HG03135 (cell line): ENCODE results near the gene ANKMY1.
"Not testable (repeated sequence)": the region's sequence is repeated elsewhere in the genome, so short reads cannot be mapped to it uniquely, and the experiment has no call there.

Experiments used
- ATAC-seq: cut with Tn5 transposase; IDR thresholded peaks from one replicate; pipeline ENCODE4 v1.9.1; 2021; ENCODE audit warnings: mild to moderate bottlenecking, moderate library complexity; ENCODE audit not compliant: unreplicated experiment

ANKMY1 gene

DNA sequence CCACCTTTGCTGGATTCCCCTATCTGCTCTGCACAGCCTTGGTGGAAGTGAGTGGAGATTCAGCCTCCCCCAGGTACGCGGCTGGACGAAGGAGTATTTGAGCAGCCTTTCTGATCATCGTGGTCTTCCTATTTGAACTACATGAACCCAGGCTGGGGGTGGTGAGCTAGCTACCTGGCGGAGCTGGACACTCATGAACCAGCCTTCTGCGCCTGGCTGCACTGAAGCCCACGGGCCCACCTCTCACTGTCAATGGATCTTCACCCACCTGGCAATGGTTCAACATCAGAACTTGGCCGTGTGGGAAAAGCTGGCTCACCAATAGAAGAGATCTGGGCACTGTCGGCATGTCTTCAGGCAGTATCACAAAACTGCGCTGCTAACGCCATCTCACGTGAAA is 35.4 kb downstream of the ANKMY1 start:
- no peak for ATAC-seq

- not testable (repeated sequence) for ATAC-seq
Measured at GRCh38 chr2:240521885-240522284, 35.9 kb downstream of the ANKMY1 start.

- no peak for ATAC-seq
Measured at GRCh38 chr2:240520974-240521350, 36.8 kb downstream of the ANKMY1 start.

- ATAC-seq = no peak
Measured at GRCh38 chr2:240520130-240520973, 37.4 kb downstream of the ANKMY1 start.

DNA sequence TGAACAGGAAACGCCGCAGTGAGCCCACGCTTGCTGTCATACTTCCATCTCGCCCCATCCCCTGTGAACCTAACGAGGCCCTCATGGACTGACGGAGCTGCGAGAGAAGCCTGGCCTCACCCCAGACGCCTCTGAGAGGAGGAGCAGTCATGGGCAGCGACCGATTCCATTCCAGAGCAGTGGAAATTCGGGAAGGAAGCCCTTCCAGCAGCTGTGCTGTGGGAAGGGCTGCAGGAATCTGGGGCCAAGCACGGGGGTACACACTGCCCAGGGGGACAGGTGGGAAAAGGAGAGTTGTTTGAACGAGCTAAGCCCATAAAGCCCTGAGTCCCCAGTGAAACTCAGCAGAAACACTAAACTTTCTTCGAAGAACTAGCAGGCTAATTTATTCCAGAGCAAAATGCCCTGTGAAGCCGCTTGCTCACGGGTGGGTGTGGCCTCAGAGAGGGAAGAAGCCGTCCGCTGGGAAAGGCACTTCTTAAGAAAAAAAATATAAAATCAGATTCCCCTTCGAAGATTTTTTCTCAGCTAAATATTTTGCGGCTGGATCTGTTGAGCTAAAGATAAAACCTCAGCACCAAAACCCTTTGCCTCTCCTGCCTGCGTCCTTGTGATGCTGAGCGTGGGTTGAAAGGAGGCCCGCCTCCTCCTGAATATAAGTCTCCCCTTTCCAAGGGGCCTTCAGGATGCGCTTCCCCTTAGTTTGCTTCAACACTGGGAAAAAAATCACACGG is 38.2 kb downstream of the ANKMY1 start:
- ATAC-seq = no peak

- ATAC-seq = no peak
Measured at GRCh38 chr2:240518981-240519380, 38.8 kb downstream of the ANKMY1 start.

GRCh38 chr2:240517342-240517741 is 40.4 kb downstream of the ANKMY1 start:
- ATAC-seq = no peak

DNA sequence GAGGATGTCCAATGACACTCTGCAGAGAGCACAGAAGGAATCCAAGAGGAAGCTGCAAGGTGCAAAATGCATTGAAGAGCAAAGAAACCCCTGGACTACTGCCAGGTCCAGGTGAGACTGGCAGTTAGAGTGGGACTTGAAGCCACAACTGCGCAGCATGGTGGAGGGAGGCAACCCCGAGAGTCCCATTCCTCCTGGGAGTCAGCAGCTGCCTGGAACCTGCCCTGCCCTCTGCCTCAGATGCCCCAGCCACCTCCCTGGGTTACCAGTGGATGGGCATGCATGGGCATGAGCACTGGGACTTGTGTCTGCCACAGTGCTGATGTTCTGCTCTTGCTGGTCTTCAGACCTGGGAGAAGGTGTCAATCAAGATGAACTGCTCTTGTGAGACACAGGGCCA is 43.2 kb downstream of the ANKMY1 start:
- no peak for ATAC-seq

- ATAC-seq = peak; percentile 93
Measured at GRCh38 chr2:240513549-240514287, 44.1 kb downstream of the ANKMY1 start.

GRCh38 chr2:240512666-240513535 is 44.9 kb downstream of the ANKMY1 start:
- no peak for ATAC-seq

DNA sequence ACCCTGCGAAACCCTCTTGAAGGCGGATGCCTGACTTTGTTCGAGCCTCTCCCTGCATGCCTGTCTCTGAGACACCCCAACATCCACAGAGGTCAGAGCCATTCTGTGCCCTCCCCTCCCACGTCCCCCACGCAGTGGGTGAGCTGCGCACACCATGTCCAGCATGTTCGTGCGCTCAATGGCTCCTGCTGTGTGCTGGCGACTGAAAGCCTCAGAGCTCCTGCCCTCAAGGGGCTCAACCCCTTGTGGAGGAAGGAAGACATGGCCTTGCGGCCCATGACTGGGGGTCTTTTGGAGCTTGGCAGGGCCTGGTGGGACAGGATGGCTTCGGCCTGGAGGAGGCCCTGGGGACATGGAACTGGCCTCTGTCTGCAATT is 45.7 kb downstream of the ANKMY1 start:
- no peak for ATAC-seq

DNA sequence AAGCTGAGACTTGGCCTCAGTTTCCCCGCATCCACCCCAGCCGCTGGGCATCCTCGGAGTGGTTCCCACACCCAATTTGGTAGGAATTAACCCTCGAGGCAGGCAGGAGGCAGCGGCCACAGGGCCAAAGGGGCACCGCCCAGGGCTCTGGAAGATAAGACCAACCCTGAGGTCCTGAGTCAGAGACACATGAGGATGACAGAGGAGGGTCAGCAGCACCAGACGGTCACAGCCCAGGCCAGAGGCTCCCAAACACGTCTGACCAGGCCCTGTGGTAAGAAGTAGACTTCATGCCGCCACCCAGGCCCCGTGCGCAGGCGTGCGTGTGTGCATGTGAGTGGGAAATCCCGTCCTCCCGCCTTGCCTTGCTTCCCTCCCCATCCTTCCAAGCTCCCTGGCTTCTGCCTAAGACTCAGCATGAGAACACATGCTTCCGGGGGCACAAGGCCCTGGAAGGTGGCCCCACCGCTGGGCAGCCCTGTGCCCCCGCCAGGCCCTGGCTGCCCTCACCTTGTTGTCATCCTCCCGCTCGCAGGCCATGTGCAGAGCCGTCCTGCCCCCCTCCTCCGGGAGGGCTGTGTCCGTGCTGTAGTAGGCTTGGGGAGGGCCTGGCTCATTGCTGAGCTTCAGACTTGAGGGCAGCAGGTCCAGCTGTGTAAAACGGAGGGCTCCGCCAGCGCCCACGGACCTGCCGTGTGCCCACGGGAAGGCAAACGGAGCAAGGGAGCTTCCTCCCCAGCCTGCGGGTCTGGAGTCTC is 46.3 kb downstream of the ANKMY1 start:
- ATAC-seq = no peak

GRCh38 chr2:240510513-240511210 is 47.1 kb downstream of the ANKMY1 start:
- no peak for ATAC-seq

GRCh38 chr2:240509667-240510512 is 47.9 kb downstream of the ANKMY1 start:
- no peak for ATAC-seq

DNA sequence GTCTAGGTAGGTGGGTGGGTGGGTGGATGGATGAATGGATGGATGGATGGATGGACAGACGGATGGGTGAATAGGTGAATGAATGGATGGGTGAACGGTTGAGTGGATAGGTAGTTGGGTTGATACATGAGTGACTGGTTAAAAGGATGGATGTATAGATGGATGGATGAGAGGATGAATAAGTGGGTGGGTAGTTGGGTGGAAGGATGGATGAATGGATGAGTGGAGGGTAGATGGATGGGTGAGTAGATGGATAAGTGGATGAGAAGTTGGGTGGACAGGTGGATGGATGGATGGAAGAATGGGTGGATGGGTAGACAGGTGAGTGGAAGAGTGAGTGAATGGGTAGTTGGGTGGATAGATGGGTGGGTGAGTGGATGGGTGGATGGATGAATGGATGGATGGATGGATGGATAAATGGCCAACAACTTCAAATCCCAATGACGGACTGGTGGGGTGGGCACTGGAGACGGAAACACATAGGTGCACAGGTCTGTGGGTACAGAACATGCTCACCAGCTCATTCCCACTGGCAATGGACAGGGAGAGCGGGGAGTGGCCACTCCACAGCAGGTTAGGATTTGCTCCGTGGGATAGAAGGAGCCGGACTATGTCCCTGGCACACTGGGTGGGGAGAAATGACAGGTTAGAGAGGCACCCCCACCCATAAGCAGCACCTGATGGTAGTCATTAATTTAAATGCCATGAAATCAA is 48.8 kb downstream of the ANKMY1 start:
- ATAC-seq = no peak

GRCh38 chr2:240507778-240508251 is 50.0 kb downstream of the ANKMY1 start:
- no peak for ATAC-seq

GRCh38 chr2:240507060-240507777 is 50.6 kb downstream of the ANKMY1 start:
- ATAC-seq = no peak
